Measurements from ENCODE around the gene SLC6A19. TPM values are rescaled to one million over a fixed set of nuclear protein-coding genes. Genes with fewer than 3 reads are reported as not detected.

SLC6A19 gene
- total and polyA plus RNA-seq, 4 donors: 0.17 to 4.9 (median 0.91) TPM

DNA sequence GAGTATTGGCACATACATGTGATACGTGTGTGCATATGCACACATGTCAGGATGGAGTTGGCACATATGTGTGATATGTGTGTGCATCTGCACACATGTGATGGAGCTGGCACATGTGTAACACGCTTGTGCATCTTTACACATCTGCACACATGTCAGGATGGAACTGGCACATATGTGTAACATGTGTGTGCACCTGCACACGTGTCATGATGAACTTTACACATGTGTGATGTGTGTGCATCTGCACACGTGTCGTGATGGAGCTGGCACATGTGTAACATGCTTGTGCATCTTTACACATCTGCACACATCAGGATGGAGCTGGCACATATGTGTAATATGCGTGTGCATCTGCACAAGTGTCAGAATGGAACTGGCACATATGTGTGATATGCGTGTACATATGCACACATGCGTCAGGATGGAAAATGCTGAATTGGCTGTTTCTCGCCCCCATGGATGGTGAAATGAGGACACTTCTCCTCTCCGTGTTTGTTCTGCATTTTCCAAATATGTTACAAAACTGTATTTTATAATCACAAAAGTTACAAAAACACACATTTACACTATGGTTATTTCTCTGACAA lies 16.3 kb upstream of the SLC6A19 start:
- Histone ChIP-seq H3K9me3 (ENCODE audit: control insufficient read depth in 4 of 4, low read length in 3 of 4) (no peaks in the 10 kb centered on the region), H3K27ac (ENCODE audit: low read depth in 1 of 2, low read length in 2 of 2) (peak overlapping the region; percentile 57 to 61), H3K9ac (ENCODE audit: low read depth in 1 of 2, low read length in 2 of 2) (no peak overlapping the region), H3K4me3 (ENCODE audit: low read depth in 1 of 3, low read length in 3 of 3) (no peak overlapping the region), H3K36me3 (ENCODE audit: control insufficient read depth in 4 of 4, insufficient read depth in 3 of 4, low read depth in 1 of 4, low read length in 3 of 4) (no peaks in the 10 kb centered on the region), H3K4me1 (ENCODE audit: control insufficient read depth in 4 of 4, insufficient read depth in 4 of 4, low read length in 3 of 4) (peaks cover 34 to 59% (median 52%) of the 10 kb centered on the region in 4 donors), H3K27me3 (ENCODE audit: control insufficient read depth in 4 of 4, insufficient read depth in 4 of 4, low read length in 3 of 4) (no peaks in the 10 kb centered on the region)
- TF ChIP-seq, protein P1, sequence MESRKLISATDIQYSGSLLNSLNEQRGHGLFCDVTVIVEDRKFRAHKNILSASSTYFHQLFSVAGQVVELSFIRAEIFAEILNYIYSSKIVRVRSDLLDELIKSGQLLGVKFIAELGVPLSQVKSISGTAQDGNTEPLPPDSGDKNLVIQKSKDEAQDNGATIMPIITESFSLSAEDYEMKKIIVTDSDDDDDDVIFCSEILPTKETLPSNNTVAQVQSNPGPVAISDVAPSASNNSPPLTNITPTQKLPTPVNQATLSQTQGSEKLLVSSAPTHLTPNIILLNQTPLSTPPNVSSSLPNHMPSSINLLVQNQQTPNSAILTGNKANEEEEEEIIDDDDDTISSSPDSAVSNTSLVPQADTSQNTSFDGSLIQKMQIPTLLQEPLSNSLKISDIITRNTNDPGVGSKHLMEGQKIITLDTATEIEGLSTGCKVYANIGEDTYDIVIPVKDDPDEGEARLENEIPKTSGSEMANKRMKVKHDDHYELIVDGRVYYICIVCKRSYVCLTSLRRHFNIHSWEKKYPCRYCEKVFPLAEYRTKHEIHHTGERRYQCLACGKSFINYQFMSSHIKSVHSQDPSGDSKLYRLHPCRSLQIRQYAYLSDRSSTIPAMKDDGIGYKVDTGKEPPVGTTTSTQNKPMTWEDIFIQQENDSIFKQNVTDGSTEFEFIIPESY (IDR thresholded peaks at IDR 0.05): no peak
- TF ChIP-seq HNF4A (conservative IDR thresholded peaks at IDR 0.05) (no peak), YY1 (IDR thresholded peaks at IDR 0.05) (no peak)
- WGBS: 64% methylated on average over 10 of the region's 10 CpGs
- no peak for DNase-seq (ENCODE audit: low spot score)

DNA sequence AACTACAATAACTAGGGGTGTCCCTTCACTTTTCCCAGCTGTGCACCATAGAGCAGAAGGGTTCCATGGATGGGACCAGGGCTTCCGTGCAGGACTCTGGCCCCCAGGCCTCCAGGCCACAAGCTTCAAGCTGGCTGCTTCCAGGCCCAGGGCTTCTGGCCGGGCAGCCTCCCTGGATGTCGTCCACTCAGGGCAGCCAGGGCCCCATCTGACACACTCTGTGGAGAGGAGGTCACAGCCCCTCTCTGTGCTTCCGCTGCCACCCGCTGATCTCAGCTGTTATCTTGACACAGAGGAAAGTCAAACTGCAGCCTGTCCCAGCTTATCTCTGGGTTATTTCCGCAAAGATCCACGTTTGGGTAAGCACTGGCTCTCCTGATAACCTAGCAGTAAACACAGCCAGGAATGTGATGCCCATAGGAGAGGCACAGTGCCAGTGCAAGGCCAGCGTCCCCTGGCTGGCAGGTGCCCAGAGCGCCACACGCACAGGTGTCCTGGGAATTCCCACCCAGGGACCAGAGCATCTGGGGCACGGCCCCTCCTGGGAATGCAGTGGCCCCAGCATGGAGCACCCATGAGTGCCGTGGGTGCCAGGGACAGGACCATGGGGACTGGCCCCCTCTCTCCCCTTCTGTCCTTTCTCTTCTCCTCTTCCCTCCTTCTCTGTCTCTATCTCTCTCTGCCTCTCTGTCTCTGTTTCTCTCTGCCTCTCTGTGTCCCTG lies 15.6 kb upstream of the SLC6A19 start:
- peaks cover 34 to 59% (median 51%) of the 10 kb centered on the region in 4 donors for H3K4me1 ChIP-seq (ENCODE audit: control insufficient read depth in 4 of 4, insufficient read depth in 4 of 4, low read length in 3 of 4)

More for the DNA sequence above, 15.6 kb upstream of the SLC6A19 start:
- TF ChIP-seq JUND (IDR thresholded peaks at IDR 0.05): peak in 1 of 2 donors; percentile 84
- peak; percentile 86 to 96 for TF ChIP-seq HNF4A (conservative IDR thresholded peaks at IDR 0.05)
- TF ChIP-seq RAD21 (IDR thresholded peaks at IDR 0.05): peak in 1 of 2 donors; percentile 71
- peak; percentile 92 for TF ChIP-seq FOXA2 (IDR thresholded peaks at IDR 0.05)
- TF ChIP-seq EGR1 (IDR thresholded peaks at IDR 0.05; ENCODE audit: low read depth in 2 of 2): peak; percentile 90 to 96
- TF ChIP-seq, protein P2, sequence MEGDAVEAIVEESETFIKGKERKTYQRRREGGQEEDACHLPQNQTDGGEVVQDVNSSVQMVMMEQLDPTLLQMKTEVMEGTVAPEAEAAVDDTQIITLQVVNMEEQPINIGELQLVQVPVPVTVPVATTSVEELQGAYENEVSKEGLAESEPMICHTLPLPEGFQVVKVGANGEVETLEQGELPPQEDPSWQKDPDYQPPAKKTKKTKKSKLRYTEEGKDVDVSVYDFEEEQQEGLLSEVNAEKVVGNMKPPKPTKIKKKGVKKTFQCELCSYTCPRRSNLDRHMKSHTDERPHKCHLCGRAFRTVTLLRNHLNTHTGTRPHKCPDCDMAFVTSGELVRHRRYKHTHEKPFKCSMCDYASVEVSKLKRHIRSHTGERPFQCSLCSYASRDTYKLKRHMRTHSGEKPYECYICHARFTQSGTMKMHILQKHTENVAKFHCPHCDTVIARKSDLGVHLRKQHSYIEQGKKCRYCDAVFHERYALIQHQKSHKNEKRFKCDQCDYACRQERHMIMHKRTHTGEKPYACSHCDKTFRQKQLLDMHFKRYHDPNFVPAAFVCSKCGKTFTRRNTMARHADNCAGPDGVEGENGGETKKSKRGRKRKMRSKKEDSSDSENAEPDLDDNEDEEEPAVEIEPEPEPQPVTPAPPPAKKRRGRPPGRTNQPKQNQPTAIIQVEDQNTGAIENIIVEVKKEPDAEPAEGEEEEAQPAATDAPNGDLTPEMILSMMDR (IDR thresholded peaks at IDR 0.05; ENCODE audit: low read depth, low read length, missing input control): peak; percentile 12
- TF ChIP-seq YY1 (IDR thresholded peaks at IDR 0.05): peak; percentile 85
- TF ChIP-seq HNF4G (IDR thresholded peaks at IDR 0.05): peak; percentile 71
- TF ChIP-seq, protein P3, sequence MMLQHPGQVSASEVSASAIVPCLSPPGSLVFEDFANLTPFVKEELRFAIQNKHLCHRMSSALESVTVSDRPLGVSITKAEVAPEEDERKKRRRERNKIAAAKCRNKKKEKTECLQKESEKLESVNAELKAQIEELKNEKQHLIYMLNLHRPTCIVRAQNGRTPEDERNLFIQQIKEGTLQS (IDR thresholded peaks at IDR 0.05): no peak
- TF ChIP-seq, protein P1 (IDR thresholded peaks at IDR 0.05): peak; percentile 92
- peak; percentile 71 for TF ChIP-seq TAF1 (conservative IDR thresholded peaks at IDR 0.05)
- peak; percentile 97 for TF ChIP-seq NR2F2 (IDR thresholded peaks at IDR 0.05)
- TF ChIP-seq, protein P4, sequence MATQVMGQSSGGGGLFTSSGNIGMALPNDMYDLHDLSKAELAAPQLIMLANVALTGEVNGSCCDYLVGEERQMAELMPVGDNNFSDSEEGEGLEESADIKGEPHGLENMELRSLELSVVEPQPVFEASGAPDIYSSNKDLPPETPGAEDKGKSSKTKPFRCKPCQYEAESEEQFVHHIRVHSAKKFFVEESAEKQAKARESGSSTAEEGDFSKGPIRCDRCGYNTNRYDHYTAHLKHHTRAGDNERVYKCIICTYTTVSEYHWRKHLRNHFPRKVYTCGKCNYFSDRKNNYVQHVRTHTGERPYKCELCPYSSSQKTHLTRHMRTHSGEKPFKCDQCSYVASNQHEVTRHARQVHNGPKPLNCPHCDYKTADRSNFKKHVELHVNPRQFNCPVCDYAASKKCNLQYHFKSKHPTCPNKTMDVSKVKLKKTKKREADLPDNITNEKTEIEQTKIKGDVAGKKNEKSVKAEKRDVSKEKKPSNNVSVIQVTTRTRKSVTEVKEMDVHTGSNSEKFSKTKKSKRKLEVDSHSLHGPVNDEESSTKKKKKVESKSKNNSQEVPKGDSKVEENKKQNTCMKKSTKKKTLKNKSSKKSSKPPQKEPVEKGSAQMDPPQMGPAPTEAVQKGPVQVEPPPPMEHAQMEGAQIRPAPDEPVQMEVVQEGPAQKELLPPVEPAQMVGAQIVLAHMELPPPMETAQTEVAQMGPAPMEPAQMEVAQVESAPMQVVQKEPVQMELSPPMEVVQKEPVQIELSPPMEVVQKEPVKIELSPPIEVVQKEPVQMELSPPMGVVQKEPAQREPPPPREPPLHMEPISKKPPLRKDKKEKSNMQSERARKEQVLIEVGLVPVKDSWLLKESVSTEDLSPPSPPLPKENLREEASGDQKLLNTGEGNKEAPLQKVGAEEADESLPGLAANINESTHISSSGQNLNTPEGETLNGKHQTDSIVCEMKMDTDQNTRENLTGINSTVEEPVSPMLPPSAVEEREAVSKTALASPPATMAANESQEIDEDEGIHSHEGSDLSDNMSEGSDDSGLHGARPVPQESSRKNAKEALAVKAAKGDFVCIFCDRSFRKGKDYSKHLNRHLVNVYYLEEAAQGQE (IDR thresholded peaks at IDR 0.05): peak; percentile 82
- peak; percentile 96 to 100 for TF ChIP-seq RXRA (IDR thresholded peaks at IDR 0.05)
- peak in 1 of 2 donors; percentile 80 for TF ChIP-seq GABPA (IDR thresholded peaks at IDR 0.05 in 1 of 2, conservative IDR thresholded peaks at IDR 0.05 in 1 of 2)
- TF ChIP-seq, protein P5, sequence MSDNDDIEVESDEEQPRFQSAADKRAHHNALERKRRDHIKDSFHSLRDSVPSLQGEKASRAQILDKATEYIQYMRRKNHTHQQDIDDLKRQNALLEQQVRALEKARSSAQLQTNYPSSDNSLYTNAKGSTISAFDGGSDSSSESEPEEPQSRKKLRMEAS (IDR thresholded peaks at IDR 0.05): peak; percentile 100
- peak; percentile 94 for TF ChIP-seq FOXA1 (IDR thresholded peaks at IDR 0.05)
- TF ChIP-seq SP1 (IDR thresholded peaks at IDR 0.05): peak; percentile 98
- Histone ChIP-seq H3K36me3 (ENCODE audit: control insufficient read depth in 4 of 4, insufficient read depth in 3 of 4, low read depth in 1 of 4, low read length in 3 of 4) (no peaks in the 10 kb centered on the region), H3K27ac (ENCODE audit: low read depth in 1 of 2, low read length in 2 of 2) (peak overlapping the region; percentile 57 to 61), H3K9me3 (ENCODE audit: control insufficient read depth in 4 of 4, low read length in 3 of 4) (no peaks in the 10 kb centered on the region), H3K4me3 (ENCODE audit: low read depth in 1 of 3, low read length in 3 of 3) (no peak overlapping the region), H3K27me3 (ENCODE audit: control insufficient read depth in 4 of 4, insufficient read depth in 4 of 4, low read length in 3 of 4) (no peaks in the 10 kb centered on the region), H3K9ac (ENCODE audit: low read depth in 1 of 2, low read length in 2 of 2) (no peak overlapping the region)
- DNase-seq (ENCODE audit: low spot score): peak; percentile 67
- 14% methylated on average over 12 of the region's 12 CpGs for WGBS
